Left ventricle myocardium inferior (tissue), 1 donor: ENCODE results near the gene PEX11G. TPM values are rescaled to one million over a fixed set of nuclear protein-coding genes. Genes with fewer than 3 reads are reported as not detected.
"Not testable (repeated sequence)": the region's sequence is repeated elsewhere in the genome, so short reads cannot be mapped to it uniquely, and the experiment has no call there.

Experiments
- DNase-seq: peaks from one replicate; pipeline ENCODE4 v3.0.0-alpha.2; 2020
- H3K27ac ChIP-seq: fragments of 200-600 bp; replicated peaks from 2 replicates; pipeline ENCODE4 v1.8.0; 2021
- H3K27me3 ChIP-seq: fragments of 200-600 bp; 2 replicates; pipeline ENCODE4 v1.8.0; 2021; ENCODE audit warnings: low read depth
- H3K36me3 ChIP-seq: fragments of 200-600 bp; 2 replicates; pipeline ENCODE4 v1.8.0; 2021
- H3K4me1 ChIP-seq: fragments of 200-600 bp; 2 replicates; pipeline ENCODE4 v1.8.0; 2021
- H3K4me3 ChIP-seq: fragments of 200-600 bp; 2 replicates; pipeline ENCODE4 v1.8.0; 2021; ENCODE audit warnings: mild to moderate bottlenecking, moderate library complexity
- H3K9me3 ChIP-seq: fragments of 200-600 bp; replicated peaks from 2 replicates; pipeline ENCODE4 v1.8.0; 2021
- intact Hi-C: fragments of 100-400 bp; cut with micrococcal nuclease; formaldehyde crosslinking; loops from one replicate; pipeline ENCODE4 v1.11.0; 2022
- total RNA-seq: library from RNA; stranded (reverse); fragmentation: NEBNext Ultra II Directional; extraction: Animal tissue kit (Norgen Biotek cat#: 25700); gene quantifications from one replicate; pipeline ENCODE4 v1.2.1, GENCODE V29; 2021
- TF ChIP-seq, protein P1 (sequence below): fragments of 200-600 bp; IDR thresholded peaks from 2 replicates; pipeline ENCODE4 v1.8.0; 2021; ENCODE audit warnings: antibody characterized with exemption, mild to moderate bottlenecking, borderline replicate concordance
- donor health status: DM: no; HTN: yes; CAD: no; lungs with severe emphysema.

Gene PEX11G
- total RNA-seq, 1 donor from 2014 or later = 1.2 TPM

DNA sequence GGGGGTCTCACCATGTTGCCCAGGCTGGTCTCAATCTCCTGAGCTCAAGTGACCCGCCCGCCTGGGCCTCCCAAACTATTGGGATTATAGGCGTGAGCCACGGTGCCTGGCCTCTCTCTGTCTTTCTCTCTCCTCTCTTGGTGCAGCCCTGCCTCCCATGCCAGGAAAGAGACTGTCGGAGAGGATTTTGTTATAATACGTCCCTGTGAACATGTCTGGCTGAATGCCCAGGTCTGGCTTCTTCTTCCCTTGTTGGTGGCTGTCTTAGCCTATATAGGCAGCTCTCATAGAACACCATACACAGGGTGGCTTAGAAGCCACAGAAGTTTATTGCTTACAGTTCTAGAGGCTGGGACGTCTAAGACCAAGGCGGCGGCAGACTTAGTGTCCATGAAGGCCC lies 46.4 kb downstream of the PEX11G start:
- TF ChIP-seq, protein P1, sequence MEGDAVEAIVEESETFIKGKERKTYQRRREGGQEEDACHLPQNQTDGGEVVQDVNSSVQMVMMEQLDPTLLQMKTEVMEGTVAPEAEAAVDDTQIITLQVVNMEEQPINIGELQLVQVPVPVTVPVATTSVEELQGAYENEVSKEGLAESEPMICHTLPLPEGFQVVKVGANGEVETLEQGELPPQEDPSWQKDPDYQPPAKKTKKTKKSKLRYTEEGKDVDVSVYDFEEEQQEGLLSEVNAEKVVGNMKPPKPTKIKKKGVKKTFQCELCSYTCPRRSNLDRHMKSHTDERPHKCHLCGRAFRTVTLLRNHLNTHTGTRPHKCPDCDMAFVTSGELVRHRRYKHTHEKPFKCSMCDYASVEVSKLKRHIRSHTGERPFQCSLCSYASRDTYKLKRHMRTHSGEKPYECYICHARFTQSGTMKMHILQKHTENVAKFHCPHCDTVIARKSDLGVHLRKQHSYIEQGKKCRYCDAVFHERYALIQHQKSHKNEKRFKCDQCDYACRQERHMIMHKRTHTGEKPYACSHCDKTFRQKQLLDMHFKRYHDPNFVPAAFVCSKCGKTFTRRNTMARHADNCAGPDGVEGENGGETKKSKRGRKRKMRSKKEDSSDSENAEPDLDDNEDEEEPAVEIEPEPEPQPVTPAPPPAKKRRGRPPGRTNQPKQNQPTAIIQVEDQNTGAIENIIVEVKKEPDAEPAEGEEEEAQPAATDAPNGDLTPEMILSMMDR = no peak
- Histone ChIP-seq H3K9me3 (no peaks in the 10 kb centered on the region), H3K4me1 (peaks cover 6% of the 10 kb centered on the region), H3K4me3 (no peak overlapping the region), H3K27me3 (no peaks in the 10 kb centered on the region), H3K36me3 (peaks cover 74% of the 10 kb centered on the region), H3K27ac (no peak overlapping the region)
- intact Hi-C loops = no loop called here
- DNase-seq = peak; percentile 38

DNA sequence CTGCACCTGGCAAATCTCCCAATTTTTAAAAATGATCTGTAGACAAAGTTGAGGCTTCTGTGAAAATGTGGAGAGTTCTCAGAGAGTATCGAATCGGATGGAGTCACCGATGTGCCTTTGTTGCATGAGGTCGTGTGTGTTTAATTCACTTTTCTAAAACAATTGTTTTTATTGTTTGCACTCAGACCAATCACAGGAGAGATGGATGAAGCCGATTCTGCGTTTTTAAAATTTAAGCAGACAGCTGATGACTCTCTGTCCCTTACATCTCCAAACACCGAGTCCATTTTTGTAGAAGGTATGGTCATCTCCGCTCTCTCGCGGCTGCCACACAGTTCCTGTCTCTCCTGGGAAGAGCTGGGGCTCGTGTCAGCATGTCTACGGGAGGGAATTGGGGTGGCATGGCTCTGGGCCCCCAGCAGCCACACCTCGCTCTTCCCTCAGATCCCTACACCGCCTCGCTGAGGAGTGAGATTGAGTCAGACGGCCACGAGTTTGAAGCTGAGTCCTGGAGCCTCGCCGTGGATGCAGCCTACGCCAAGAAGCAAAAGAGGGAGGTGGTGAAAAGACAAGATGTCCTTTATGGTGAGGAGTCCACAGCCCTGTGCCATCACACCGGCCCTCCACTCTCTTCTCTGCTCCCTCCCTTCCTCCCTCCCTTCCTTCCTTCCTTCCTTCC lies 47.2 kb downstream of the PEX11G start:
- Histone ChIP-seq H3K27ac (no peak overlapping the region), H3K4me3 (no peak overlapping the region), H3K4me1 (peaks cover 6% of the 10 kb centered on the region), H3K9me3 (no peaks in the 10 kb centered on the region), H3K36me3 (peaks cover 66% of the 10 kb centered on the region), H3K27me3 (no peaks in the 10 kb centered on the region)
- DNase-seq = no peak
- TF ChIP-seq, protein P1 = no peak
- intact Hi-C loops = no loop called here

DNA sequence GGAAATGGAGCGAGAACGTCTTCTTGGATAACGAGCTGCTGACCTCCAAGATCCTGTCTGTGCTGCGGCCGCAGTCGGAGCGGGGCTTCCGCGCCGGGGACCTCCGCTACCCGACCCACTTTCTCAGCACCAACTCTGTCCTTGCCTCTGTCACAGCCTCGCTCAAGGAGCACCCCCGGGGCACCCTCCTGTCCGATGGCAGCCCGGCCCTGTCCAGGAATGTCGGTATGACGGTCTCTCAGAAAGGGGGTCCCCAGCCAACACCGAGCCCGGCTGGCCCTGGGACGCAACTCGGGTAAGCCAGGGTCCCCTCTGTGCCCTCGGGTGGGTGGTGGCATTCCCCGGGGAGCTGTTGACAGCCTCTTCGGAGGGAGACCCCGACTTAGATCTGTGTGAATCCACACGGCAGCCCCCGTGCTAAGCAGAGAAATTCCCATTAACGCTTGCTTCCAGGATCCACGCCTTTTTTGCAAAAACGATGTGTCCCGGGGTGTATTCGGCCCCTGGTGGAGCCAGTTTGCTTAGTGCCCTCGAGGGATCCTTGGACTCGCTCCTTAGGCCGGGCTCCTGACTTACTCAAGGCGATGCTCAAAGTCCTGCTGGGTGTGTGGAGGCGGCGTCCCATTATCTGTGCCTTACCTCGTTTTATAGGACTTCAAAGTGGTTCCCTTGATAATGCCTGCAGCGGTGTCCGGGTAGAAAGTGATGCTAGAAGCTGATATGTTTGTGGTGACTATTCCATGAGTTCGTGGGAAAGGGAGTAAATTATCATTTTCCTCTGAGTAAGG lies 48.5 kb downstream of the PEX11G start:
- H3K9me3 ChIP-seq = no peaks in the 10 kb centered on the region
- peaks cover 53% of the 10 kb centered on the region for H3K36me3 ChIP-seq
- TF ChIP-seq, protein P1 = no peak
- H3K27me3 ChIP-seq = no peaks in the 10 kb centered on the region
- intact Hi-C loops = no loop called here
- H3K27ac ChIP-seq = no peak overlapping the region
- no peak for DNase-seq
- no peak overlapping the region for H3K4me3 ChIP-seq
- peaks cover 6% of the 10 kb centered on the region for H3K4me1 ChIP-seq

DNA sequence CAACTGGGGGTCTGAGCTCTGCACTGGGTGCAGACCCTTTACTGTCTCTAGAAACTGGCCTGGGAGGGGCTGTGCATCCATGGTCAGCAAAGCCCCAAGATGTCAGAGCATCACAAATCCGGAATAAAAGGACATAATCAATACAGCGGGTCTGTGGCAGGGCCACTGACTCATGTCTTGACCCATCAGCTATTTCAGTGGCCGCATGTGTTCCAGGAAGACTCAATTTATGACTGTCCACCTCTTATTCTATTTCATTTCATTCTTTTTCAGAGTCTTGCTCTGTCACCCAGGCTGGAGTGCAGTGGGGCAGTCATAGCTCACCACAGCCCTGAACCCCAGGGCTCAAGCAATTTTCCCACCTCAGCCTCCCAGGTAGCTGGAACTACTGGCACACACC lies 53.2 kb downstream of the PEX11G start:
- no peak overlapping the region for H3K4me3 ChIP-seq
- no peaks in the 10 kb centered on the region for H3K9me3 ChIP-seq
- H3K4me1 ChIP-seq = no peaks in the 10 kb centered on the region
- H3K36me3 ChIP-seq = peaks cover 8% of the 10 kb centered on the region
- DNase-seq = no peak
- intact Hi-C loops = no loop called here
- TF ChIP-seq, protein P1 = no peak
- H3K27me3 ChIP-seq = no peaks in the 10 kb centered on the region
- H3K27ac ChIP-seq = no peak overlapping the region

DNA sequence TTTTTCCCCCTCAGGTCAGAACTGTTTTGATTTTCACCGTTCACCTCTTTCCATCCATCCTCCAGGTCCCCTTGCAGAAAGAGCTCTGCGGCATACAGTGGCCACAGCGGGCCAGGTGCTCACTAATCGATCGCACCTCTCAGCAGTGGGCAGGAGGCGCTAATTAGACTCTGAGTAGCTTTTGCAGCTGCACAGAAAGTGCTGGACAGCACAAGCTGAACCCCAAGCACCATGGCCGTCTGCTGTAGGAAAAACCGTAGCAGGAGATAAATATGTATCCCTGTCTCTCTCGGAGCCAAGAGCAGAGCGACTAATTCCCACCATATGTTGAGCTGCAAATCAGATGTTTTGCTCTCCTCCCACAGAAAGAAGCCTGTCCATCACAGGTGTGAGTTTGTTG lies 54.4 kb downstream of the PEX11G start:
- no peak for DNase-seq
- H3K9me3 ChIP-seq = no peaks in the 10 kb centered on the region
- H3K36me3 ChIP-seq = no peaks in the 10 kb centered on the region
- no peak overlapping the region for H3K27ac ChIP-seq
- intact Hi-C loops = no loop called here
- H3K4me1 ChIP-seq = no peaks in the 10 kb centered on the region
- H3K27me3 ChIP-seq = no peaks in the 10 kb centered on the region
- TF ChIP-seq, protein P1 = no peak
- no peak overlapping the region for H3K4me3 ChIP-seq

DNA sequence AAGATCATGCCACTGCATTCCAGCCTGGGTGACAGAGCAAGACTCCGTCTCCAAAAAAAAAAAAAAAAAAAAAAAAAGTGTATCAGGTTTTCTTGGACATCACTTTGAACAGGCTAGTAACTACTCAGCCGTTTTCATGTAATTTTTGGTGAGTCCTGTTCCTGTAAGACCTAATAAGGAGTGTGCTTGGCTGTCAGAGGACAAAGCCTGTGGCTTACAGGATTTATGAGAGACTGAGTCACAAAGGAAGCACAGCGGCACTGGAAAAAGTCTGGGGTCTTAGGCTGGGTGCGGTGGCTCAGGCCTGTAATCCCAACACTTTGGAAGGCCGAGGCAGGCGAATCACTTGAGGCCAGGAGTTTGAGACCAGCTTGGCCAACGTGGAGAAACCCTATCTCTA lies 55.4 kb downstream of the PEX11G start:
- H3K4me3 ChIP-seq, H3K27me3 ChIP-seq, DNase-seq, H3K4me1 ChIP-seq, H3K9me3 ChIP-seq, H3K36me3 ChIP-seq, H3K27ac ChIP-seq, intact Hi-C loops: not testable (repeated sequence)
